Progenitor cell of endocrine pancreas (in vitro differentiated cells): ENCODE results near the gene FAM210A. TPM values are rescaled to one million over a fixed set of nuclear protein-coding genes. Genes with fewer than 3 reads are reported as not detected.

Experiments
- DNase-seq: peaks from one replicate; pipeline ENCODE4 v3.0.0; 2021; ENCODE audit warnings: low spot score; ENCODE audit not compliant: unreplicated experiment
- H3K27ac Mint-ChIP-seq: 2 replicates; pipeline ENCODE4 v1.8.0; 2021; ENCODE audit warnings: mild to moderate bottlenecking, moderate library complexity, mixed read lengths
- H3K27me3 Mint-ChIP-seq: 2 replicates; pipeline ENCODE4 v1.8.0; 2021; ENCODE audit warnings: mixed read lengths
- H3K36me3 Mint-ChIP-seq: 2 replicates; pipeline ENCODE4 v1.8.0; 2022; ENCODE audit warnings: mixed read lengths; ENCODE audit not compliant: insufficient read depth
- H3K4me1 Mint-ChIP-seq: 2 replicates; pipeline ENCODE4 v1.8.0; 2021; ENCODE audit warnings: low read depth, mixed read lengths
- H3K4me3 Mint-ChIP-seq: 2 replicates; pipeline ENCODE4 v1.8.0; 2021; ENCODE audit warnings: low read depth, mild to moderate bottlenecking, moderate library complexity, mixed read lengths
- H3K9me3 Mint-ChIP-seq: 2 replicates; pipeline ENCODE4 v1.8.0; 2021; ENCODE audit warnings: low read depth, mixed read lengths
- CTCF ChIP-seq: fragments of 200-600 bp; sonication (generic); IDR thresholded peaks from one replicate; pipeline ENCODE4 v1.5.0; 2021; ENCODE audit warnings: antibody characterized with exemption, mild to moderate bottlenecking; ENCODE audit not compliant: unreplicated experiment
- total RNA-seq: library from RNA; stranded (reverse); gene quantifications from 2 replicates; pipeline ENCODE4 v1.2.1, GENCODE V29; 2021

Gene FAM210A
- total RNA-seq, 1 donor from 2014 or later: 11.0 TPM

DNA sequence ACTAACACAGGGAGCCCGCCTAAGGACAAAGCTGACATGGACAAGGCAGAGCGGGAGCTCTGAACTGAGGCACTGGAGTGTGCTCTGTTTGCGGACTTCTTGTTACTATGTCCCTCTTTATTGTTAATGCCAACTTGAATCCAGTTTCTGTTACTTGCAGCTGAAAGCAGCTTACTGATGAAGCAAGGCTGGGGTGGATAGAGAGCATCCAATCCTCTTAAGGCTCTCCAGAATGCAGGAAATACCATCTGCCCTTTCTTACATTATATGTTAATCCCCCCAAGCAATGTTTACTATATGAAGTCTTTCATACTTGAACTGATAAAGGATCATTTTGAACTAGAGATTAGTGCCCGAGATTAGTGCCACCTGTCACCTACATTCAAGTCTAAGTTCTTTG is 9.4 kb downstream of the FAM210A start:
- no peak for TF ChIP-seq CTCF
- DNase-seq: no peak
- no peaks in the 10 kb centered on the region for H3K9me3 Mint-ChIP-seq
- no peaks in the 10 kb centered on the region for H3K27me3 Mint-ChIP-seq
- H3K4me1 Mint-ChIP-seq: peaks cover 4% of the 10 kb centered on the region
- H3K36me3 Mint-ChIP-seq: no peaks in the 10 kb centered on the region
- no peak overlapping the region for H3K4me3 Mint-ChIP-seq
- no peak overlapping the region for H3K27ac Mint-ChIP-seq

GRCh38 chr18:13715330-13715729 is 11.0 kb downstream of the FAM210A start:
- Mint-ChIP-seq H3K4me1 (no peaks in the 10 kb centered on the region), H3K9me3 (peaks cover 4% of the 10 kb centered on the region), H3K36me3 (no peaks in the 10 kb centered on the region), H3K4me3 (no peak overlapping the region), H3K27ac (no peak overlapping the region), H3K27me3 (no peaks in the 10 kb centered on the region)
- TF ChIP-seq CTCF: no peak
- no peak for DNase-seq

- no peak overlapping the region for H3K4me3 Mint-ChIP-seq
- no peaks in the 10 kb centered on the region for H3K27me3 Mint-ChIP-seq
- peaks cover 4% of the 10 kb centered on the region for H3K36me3 Mint-ChIP-seq
- peaks cover 13% of the 10 kb centered on the region for H3K9me3 Mint-ChIP-seq
- H3K27ac Mint-ChIP-seq: no peak overlapping the region
- TF ChIP-seq CTCF: no peak
- H3K4me1 Mint-ChIP-seq: no peaks in the 10 kb centered on the region
- DNase-seq: no peak
These were observed 12.8 kb downstream of the FAM210A start for GRCh38 chr18:13713455-13714055.

DNA sequence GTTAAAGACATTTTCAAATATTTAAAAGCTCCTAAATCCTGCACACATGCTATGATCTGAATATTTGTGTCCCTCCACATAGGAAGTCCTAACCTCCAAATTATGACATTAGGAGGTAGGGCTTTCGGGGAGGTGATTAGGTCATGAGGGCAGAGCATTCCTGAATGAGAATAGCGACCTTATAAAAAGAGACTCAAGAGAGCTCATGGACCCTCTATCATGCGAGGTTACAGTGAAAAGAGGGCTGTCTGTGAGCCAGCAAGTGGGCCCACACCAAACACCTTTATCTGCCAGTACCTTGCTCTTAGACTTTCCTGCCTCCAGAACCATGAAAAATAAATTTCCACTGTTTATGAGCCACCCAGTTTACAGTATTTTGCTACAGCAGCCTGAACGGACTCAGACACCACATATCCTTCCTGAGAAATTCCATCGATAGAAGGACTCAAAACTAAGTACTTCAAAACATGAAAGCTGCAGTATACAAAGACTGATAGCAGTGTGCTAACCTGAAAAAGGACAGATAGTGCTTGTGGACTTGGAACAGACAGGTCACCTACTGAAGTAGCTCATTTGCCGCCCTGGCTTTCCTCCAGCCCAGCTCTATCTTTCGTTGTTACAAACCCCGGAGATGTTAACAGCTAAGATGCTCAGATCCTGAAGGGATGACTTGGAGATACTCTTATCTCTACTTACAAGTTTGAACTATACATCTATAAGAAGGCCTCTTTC is 13.8 kb downstream of the FAM210A start:
- no peak overlapping the region for H3K27ac Mint-ChIP-seq
- peaks cover 6% of the 10 kb centered on the region for H3K36me3 Mint-ChIP-seq
- peaks cover 18% of the 10 kb centered on the region for H3K9me3 Mint-ChIP-seq
- H3K27me3 Mint-ChIP-seq: no peaks in the 10 kb centered on the region
- H3K4me1 Mint-ChIP-seq: no peaks in the 10 kb centered on the region
- TF ChIP-seq CTCF: no peak
- no peak overlapping the region for H3K4me3 Mint-ChIP-seq
- DNase-seq: no peak

DNA sequence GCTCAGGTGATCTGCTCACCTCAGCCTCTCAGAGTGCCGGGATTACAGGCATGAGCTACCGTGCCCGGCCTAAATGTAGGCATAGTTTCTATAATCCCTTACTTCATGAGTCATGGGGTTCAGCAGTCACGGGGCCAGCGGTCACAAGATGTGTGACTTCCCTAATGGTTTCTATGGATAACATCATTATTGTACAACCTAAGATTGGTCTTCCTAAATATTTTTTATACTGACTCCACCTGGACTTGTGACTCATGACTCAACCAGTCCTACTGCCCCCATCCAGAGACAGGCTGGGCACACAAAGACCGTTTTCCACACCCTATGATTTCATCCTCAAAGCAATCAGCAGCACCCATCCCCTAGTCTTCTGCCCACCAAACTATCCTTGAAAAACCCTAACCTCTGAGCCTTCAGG is 15.9 kb downstream of the FAM210A start:
- Mint-ChIP-seq H3K4me3 (no peak overlapping the region), H3K27me3 (no peaks in the 10 kb centered on the region), H3K36me3 (peaks cover 16% of the 10 kb centered on the region), H3K4me1 (no peaks in the 10 kb centered on the region), H3K9me3 (peaks cover 30% of the 10 kb centered on the region), H3K27ac (no peak overlapping the region)
- no peak for DNase-seq
- TF ChIP-seq CTCF: no peak
